Uterus (tissue), 4 donors: ENCODE data around the gene MRGPRX2. TPM values are rescaled to one million over a fixed set of nuclear protein-coding genes. Genes with fewer than 3 reads are reported as not detected.

ENCODE experiments used
- DNase-seq, 2 donors: peaks; one replicate each; pipeline ENCODE4 v3.0.0-alpha.2; 2019 to 2020
- H3K27ac ChIP-seq, 2 donors: fragments of 200-600 bp; sonication (generic); 1 replicate in 1 of 2; 2 replicates in 1 of 2; pipeline ENCODE4 v1.5.1; 2016 to 2018
- H3K27me3 ChIP-seq, 2 donors: fragments of 200-600 bp; sonication (generic); one replicate each; pipeline ENCODE4 v1.5.1; 2018 to 2019; ENCODE audit warnings: control low read depth in 1 of 2
- H3K36me3 ChIP-seq, 2 donors: fragments of 200-600 bp; sonication (generic); one replicate each; pipeline ENCODE4 v1.5.1; 2019; ENCODE audit warnings: control low read depth in 1 of 2
- H3K4me1 ChIP-seq, 2 donors: fragments of 200-600 bp; sonication (generic); one replicate each; pipeline ENCODE4 v1.5.1; 2018 to 2019; ENCODE audit warnings: control low read depth in 1 of 2
- H3K4me3 ChIP-seq, 2 donors: fragments of 200-600 bp; sonication (generic); 1 replicate in 1 of 2; 2 replicates in 1 of 2; pipeline ENCODE4 v1.5.1; 2018 to 2019; ENCODE audit warnings: mild to moderate bottlenecking in 1 of 2
- H3K9me3 ChIP-seq, 2 donors: fragments of 200-600 bp; sonication (generic); one replicate each; pipeline ENCODE4 v1.5.1; 2019; ENCODE audit warnings: control low read depth in 1 of 2
- CTCF ChIP-seq, 4 experiments: fragments of 200-600 bp in 2 of 4; fragments of 450-650 bp in 2 of 4; sonication (generic) in 2 of 4; IDR thresholded peaks; one replicate each; pipeline ENCODE4 v1.5.1; 2016 to 2019; ENCODE audit warnings: antibody characterized with exemption in 4 of 4, mild to moderate bottlenecking in 2 of 4, moderate library complexity in 1 of 4
- POLR2A ChIP-seq, 2 donors: fragments of 450-650 bp; IDR thresholded peaks; one replicate each; pipeline ENCODE4 v1.6.1; 2016; ENCODE audit warnings: antibody characterized with exemption in 2 of 2, mild to moderate bottlenecking in 1 of 2, moderate library complexity in 1 of 2
- intact Hi-C: fragments of 100-400 bp; cut with DNase I; formaldehyde crosslinking; loops from one replicate; pipeline ENCODE4 v1.15.1; 2023; ENCODE audit warnings: low total_unique reads
- total RNA-seq, 4 donors: library from RNA; depleted of rRNA in 3 of 4; stranded (reverse); fragments of >200 nt in 3 of 4; gene quantifications; one replicate each; pipeline versions ENCODE4 v1.1.0 to v1.2.4, GENCODE V29; 2014 to 2023
- donor health status: DM: yes; HTN: yes; CAD: no.

MRGPRX2 gene
- total RNA-seq: under 1 TPM in 1 of 4 donors, not detected in 3; 0.27 TPM

- no peak for DNase-seq
- intact Hi-C loops: no loop called here
- H3K36me3 ChIP-seq: no peaks in the 10 kb centered on the region
- no peak within 1 kb of the TSS for H3K27ac ChIP-seq
- no peaks in the 10 kb centered on the region for H3K4me1 ChIP-seq
- H3K27me3 ChIP-seq: no peaks in the 10 kb centered on the region
- no peak within 1 kb of the TSS for H3K4me3 ChIP-seq
- no peaks in the 10 kb centered on the region for H3K9me3 ChIP-seq
- TF ChIP-seq POLR2A (IDR thresholded peaks at IDR 0.05): no peak
- TF ChIP-seq CTCF (IDR thresholded peaks at IDR 0.05): no peak
Observed at GRCh38 chr11:19060629-19061028, at the start of gene MRGPRX2. Gene MRGPRX2 (minus strand): TSS chr11:19060717. CDS start chr11:19056402, 4,315 bp downstream.

DNA sequence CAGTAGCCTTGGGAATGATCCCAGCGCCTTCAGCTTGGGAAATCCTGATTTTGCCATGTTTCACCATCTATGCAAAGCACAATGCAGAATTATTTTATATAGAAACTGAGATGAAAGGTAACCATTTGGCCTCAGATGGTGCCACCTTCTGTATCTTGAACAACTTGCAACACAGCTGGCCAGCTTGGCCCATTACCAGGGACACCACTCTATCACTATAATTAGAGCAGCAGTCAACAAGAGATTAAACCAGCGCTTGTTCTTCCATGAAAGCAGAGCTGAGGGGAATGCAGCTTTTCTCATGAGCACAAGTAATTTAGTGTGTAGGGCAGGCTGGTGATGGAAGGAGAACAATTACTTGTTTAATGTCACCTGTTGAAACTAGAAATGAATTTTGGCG lies 49.8 kb upstream of the MRGPRX2 start:
- H3K27ac ChIP-seq: no peak overlapping the region
- no peaks in the 10 kb centered on the region for H3K36me3 ChIP-seq
- no peaks in the 10 kb centered on the region for H3K4me1 ChIP-seq
- H3K27me3 ChIP-seq: no peaks in the 10 kb centered on the region
- TF ChIP-seq CTCF (IDR thresholded peaks at IDR 0.05): no peak
- TF ChIP-seq POLR2A (IDR thresholded peaks at IDR 0.05): no peak
- H3K9me3 ChIP-seq: no peaks in the 10 kb centered on the region
- H3K4me3 ChIP-seq: no peak overlapping the region
- no peak for DNase-seq
- intact Hi-C loops: no loop called here

DNA sequence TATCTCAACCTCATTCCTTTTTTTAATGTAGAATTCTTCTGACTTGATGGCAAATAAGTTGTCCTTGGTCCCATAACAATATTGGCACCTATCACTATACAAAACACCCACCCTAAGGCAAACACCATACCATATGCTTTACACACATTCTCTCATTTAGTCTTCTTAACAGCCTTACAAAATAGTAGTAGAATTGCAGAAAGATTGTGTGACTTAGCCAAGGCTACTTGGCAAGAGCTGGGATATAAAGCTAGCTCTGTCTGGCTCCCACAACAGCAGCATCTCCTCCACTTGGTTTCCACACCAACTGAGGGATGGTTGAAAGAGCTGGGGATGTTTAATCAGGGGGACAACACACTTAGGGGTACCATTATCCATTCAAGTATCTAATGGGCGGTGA lies 46.6 kb upstream of the MRGPRX2 start:
- DNase-seq: no peak
- TF ChIP-seq POLR2A (IDR thresholded peaks at IDR 0.05) (no peak), CTCF (IDR thresholded peaks at IDR 0.05) (no peak)
- intact Hi-C loops: no loop called here
- Histone ChIP-seq H3K4me1 (no peaks in the 10 kb centered on the region), H3K4me3 (no peak overlapping the region), H3K27me3 (no peaks in the 10 kb centered on the region), H3K9me3 (no peaks in the 10 kb centered on the region), H3K36me3 (no peaks in the 10 kb centered on the region), H3K27ac (no peak overlapping the region)

DNA sequence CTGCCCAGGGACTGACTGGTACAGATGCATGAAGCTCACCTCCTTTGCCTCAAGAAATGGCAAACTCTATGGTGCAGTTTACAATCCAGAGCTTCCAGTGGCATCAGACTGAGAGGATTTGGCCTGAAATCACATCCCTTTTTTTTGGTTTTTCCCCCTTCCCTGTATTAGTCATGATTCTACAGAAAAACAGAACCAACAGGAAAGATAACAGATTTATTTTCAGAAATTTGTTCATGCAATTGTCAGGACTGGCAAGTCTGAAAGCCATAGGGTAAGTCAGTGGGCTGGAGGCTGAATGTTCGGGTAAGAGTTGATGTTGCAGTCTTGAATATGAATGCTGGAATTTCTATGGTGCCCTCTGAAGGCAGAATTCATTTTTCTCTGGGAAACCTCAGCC lies 44.5 kb upstream of the MRGPRX2 start:
- TF ChIP-seq CTCF (IDR thresholded peaks at IDR 0.05): no peak
- TF ChIP-seq POLR2A (IDR thresholded peaks at IDR 0.05): no peak
- DNase-seq: no peak
- Histone ChIP-seq H3K27ac (no peak overlapping the region), H3K27me3 (no peaks in the 10 kb centered on the region), H3K36me3 (no peaks in the 10 kb centered on the region), H3K4me3 (no peak overlapping the region), H3K4me1 (no peaks in the 10 kb centered on the region), H3K9me3 (no peaks in the 10 kb centered on the region)
- intact Hi-C loops: no loop called here

GRCh38 chr11:19102521-19102900 lies 42.0 kb upstream of the MRGPRX2 start:
- TF ChIP-seq CTCF (IDR thresholded peaks at IDR 0.05): no peak
- H3K27me3 ChIP-seq: no peaks in the 10 kb centered on the region
- no peaks in the 10 kb centered on the region for H3K4me1 ChIP-seq
- H3K36me3 ChIP-seq: no peaks in the 10 kb centered on the region
- no peak overlapping the region for H3K27ac ChIP-seq
- intact Hi-C loops: no loop called here
- H3K4me3 ChIP-seq: no peak overlapping the region
- H3K9me3 ChIP-seq: no peaks in the 10 kb centered on the region
- DNase-seq: no peak
